ENCODE data around the gene CDC7.

The CDC7 gene

DNA sequence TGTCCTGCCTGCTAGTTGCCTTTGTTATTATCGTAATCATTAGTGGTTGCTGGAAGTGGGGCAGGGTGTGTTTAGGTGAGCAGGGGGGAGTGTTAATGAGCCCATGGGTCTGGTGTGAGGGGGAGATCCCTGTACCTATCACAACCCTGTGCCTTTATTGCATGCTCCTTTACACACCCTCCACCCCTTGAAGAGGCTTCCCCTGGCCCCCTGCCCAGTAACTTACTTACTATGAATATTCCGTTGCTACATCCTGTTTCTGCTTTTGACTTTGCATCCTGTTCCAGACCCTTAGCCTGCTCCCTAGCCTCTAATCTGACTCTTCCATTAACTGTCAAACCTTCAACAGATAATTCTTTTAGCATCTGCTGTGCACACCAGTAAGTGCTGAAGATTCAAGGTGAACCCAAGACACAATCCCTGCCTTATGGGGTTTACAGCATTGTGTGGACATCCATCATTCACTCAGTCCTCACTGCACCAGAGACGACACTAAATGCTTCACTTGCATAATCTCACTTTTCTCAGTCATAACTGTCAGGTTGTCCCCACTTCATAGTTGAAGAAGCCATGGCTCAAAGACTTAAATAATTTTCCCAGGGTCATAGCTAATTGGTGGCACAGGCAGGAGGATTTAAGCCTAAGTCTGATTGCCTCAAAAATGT lies 47.9 kb downstream of the CDC7 start:
- TF ChIP-seq CREB5 (CRISPR knock-in tag; IDR thresholded peaks at IDR 0.05; ENCODE audit: low read depth) = no peak
- TF ChIP-seq, protein P1, sequence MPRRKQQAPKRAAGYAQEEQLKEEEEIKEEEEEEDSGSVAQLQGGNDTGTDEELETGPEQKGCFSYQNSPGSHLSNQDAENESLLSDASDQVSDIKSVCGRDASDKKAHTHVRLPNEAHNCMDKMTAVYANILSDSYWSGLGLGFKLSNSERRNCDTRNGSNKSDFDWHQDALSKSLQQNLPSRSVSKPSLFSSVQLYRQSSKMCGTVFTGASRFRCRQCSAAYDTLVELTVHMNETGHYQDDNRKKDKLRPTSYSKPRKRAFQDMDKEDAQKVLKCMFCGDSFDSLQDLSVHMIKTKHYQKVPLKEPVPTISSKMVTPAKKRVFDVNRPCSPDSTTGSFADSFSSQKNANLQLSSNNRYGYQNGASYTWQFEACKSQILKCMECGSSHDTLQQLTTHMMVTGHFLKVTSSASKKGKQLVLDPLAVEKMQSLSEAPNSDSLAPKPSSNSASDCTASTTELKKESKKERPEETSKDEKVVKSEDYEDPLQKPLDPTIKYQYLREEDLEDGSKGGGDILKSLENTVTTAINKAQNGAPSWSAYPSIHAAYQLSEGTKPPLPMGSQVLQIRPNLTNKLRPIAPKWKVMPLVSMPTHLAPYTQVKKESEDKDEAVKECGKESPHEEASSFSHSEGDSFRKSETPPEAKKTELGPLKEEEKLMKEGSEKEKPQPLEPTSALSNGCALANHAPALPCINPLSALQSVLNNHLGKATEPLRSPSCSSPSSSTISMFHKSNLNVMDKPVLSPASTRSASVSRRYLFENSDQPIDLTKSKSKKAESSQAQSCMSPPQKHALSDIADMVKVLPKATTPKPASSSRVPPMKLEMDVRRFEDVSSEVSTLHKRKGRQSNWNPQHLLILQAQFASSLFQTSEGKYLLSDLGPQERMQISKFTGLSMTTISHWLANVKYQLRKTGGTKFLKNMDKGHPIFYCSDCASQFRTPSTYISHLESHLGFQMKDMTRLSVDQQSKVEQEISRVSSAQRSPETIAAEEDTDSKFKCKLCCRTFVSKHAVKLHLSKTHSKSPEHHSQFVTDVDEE (CRISPR knock-in tag; IDR thresholded peaks at IDR 0.05) = no peak
- ATAC-seq = no peak

- no peak for ATAC-seq
- TF ChIP-seq SNAI2 (CRISPR knock-in tag; IDR thresholded peaks at IDR 0.05) = no peak
- no peak for TF ChIP-seq CREB5 (CRISPR knock-in tag; IDR thresholded peaks at IDR 0.05; ENCODE audit: low read depth)
- TF ChIP-seq TOX (CRISPR knock-in tag; IDR thresholded peaks at IDR 0.05; ENCODE audit: borderline replicate concordance) = no peak
- TF ChIP-seq PATZ1 (CRISPR knock-in tag; IDR thresholded peaks at IDR 0.05; ENCODE audit: borderline replicate concordance) = no peak
- no peak for TF ChIP-seq ZNF70 (CRISPR knock-in tag; IDR thresholded peaks at IDR 0.05)
- no peak for TF ChIP-seq ZC3H10 (CRISPR knock-in tag; IDR thresholded peaks at IDR 0.05)
- TF ChIP-seq GLIS3 (CRISPR knock-in tag; IDR thresholded peaks at IDR 0.05) = no peak
- TF ChIP-seq ZFP30 (CRISPR knock-in tag; IDR thresholded peaks at IDR 0.05) = no peak
- no peak for TF ChIP-seq OSR1 (CRISPR knock-in tag; IDR thresholded peaks at IDR 0.05)
- no peak for TF ChIP-seq ZNF8 (CRISPR knock-in tag; IDR thresholded peaks at IDR 0.05)
- no peak for TF ChIP-seq ESRRG (CRISPR knock-in tag; IDR thresholded peaks at IDR 0.05)
- no peak for TF ChIP-seq ZFP3 (CRISPR knock-in tag; IDR thresholded peaks at IDR 0.05)
- TF ChIP-seq RARB (CRISPR knock-in tag; IDR thresholded peaks at IDR 0.05) = no peak
These were observed 48.5 kb downstream of the CDC7 start for GRCh38 chr1:91549041-91549735.

GRCh38 chr1:91550961-91551360 lies 50.3 kb downstream of the CDC7 start:
- ATAC-seq = no peak
- TF ChIP-seq TOX (CRISPR knock-in tag; IDR thresholded peaks at IDR 0.05; ENCODE audit: borderline replicate concordance) = no peak

GRCh38 chr1:91552091-91552490 lies 51.4 kb downstream of the CDC7 start:
- ATAC-seq = no peak
- TF ChIP-seq ZNF70 (CRISPR knock-in tag; IDR thresholded peaks at IDR 0.05) (no peak), CSDC2 (CRISPR knock-in tag; IDR thresholded peaks at IDR 0.05) (no peak), POU6F1 (CRISPR knock-in tag; IDR thresholded peaks at IDR 0.05; ENCODE audit: borderline replicate concordance, low read depth) (no peak), ZNF565 (CRISPR knock-in tag; conservative IDR thresholded peaks at IDR 0.05; ENCODE audit: low read depth) (no peak), BACH2 (CRISPR knock-in tag; IDR thresholded peaks at IDR 0.05; ENCODE audit: borderline replicate concordance) (no peak), GLIS3 (CRISPR knock-in tag; IDR thresholded peaks at IDR 0.05) (no peak), ZNF8 (CRISPR knock-in tag; IDR thresholded peaks at IDR 0.05) (no peak), ZFP3 (CRISPR knock-in tag; IDR thresholded peaks at IDR 0.05) (no peak), ESRRG (CRISPR knock-in tag; IDR thresholded peaks at IDR 0.05) (no peak), TCF4 (CRISPR knock-in tag; IDR thresholded peaks at IDR 0.05; ENCODE audit: borderline replicate concordance) (no peak), ARNTL (CRISPR knock-in tag; IDR thresholded peaks at IDR 0.05; ENCODE audit: borderline replicate concordance, low read depth) (no peak), TOX (CRISPR knock-in tag; IDR thresholded peaks at IDR 0.05; ENCODE audit: borderline replicate concordance) (no peak), CREB5 (CRISPR knock-in tag; IDR thresholded peaks at IDR 0.05; ENCODE audit: low read depth) (no peak)
- TF ChIP-seq, protein P1 (CRISPR knock-in tag; IDR thresholded peaks at IDR 0.05) = no peak
